HG02571 (cell line): ENCODE data around the gene EPHA1.

Experiments
- ATAC-seq: cut with Tn5 transposase; IDR thresholded peaks from one replicate; pipeline ENCODE4 v1.9.1; 2021; ENCODE audit warnings: mild to moderate bottlenecking, moderate library complexity; ENCODE audit not compliant: unreplicated experiment

The EPHA1 gene

DNA sequence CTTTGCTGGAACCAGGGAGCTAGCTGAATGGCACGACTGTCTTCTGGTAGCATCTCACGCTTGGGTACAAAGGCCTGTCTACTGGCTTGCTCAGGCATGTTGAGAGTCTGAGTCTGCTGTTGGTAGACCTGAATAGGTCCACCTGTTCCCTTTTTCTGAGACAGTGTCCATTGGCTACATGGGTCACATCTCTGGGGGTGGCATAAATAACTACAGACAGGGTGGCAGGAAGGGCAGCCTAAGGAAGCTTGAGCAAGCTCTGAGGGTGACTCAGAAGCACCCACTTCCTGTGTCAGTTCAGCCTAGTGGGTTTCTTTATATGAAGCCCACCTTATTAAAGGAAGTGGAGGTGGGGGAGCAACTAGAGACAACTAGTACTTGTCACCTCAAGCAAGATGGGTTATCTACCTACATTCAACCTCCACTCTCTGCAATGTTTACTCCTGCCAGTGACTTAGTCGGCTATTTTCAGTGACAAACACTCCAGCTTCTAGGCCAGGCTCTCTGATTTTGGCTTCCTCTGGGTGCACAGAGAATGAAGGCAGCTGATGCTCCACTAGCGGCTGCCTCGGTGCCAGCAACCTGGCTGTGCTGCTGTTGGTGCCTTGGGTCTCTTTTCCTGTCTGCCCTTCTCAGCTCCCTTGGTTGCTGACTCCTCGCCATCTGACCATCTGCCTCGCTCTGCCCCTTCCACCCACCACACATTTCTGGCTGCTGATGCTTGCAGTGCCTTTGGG, 33.2 kb downstream of the EPHA1 start:
- ATAC-seq = no peak

DNA sequence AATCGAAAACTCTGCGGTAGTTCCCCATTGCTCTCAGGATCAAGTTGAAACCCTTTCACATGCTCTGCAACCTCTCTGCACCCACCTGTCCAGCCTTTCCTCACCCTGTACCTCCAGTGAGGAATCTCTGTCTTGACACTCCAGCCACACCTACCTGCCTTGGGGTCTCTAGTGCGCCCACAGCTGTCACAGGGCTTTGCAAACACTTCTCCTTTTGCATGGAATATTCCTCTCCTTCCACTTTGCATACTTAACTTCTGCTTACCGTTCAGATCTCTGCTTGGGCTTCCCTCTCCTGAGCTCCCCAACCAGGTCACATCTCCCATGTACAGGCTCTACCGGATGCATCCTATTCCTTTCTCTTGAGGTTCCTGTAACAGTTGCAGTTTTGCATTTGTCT, 34.1 kb downstream of the EPHA1 start:
- ATAC-seq = no peak

DNA sequence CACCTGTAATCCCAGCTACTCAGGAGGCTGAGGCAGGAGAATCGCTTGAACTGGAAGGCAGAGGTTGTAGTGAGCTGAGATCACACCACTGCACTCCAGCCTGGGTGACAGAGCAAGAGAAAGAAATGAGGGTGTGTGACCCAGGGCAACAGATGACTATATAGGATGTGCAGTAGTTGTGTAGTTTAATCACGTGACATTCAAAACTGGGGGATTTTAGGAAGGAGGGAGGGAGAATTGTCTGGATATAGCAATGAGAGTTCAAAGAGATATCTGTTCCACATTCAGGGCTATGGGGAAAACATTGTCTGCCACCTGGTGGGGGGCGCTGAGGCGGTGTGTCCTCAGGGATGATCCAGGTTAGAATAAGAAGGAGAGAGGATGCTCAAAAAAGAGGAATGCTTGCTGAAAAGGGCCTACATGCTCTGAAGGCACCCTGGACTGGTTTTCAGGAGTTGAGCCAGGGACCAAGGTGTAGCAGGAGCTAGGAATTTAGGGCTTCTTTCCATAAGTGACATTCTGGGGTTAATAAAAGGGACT, 35.3 kb downstream of the EPHA1 start:
- no peak for ATAC-seq

DNA sequence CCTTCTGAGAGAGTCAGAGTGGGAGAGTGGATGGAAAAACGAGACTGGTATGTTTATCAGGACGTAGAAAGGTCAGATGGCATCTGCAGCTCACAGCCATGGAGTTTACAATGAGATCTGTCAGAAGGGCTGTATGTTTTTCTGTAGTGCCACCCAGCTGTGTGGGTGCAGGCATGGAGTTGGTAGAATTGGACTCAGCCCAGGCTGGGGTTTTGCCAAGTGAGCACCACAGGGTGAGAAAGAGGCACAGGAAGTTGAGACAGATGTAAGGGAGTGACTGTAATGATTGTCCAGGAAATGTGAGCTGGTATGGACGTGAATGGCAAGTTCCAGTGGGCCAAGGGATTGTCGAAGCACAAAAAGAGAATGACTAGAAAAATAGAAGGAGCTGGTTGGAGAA, 36.6 kb downstream of the EPHA1 start:
- no peak for ATAC-seq

DNA sequence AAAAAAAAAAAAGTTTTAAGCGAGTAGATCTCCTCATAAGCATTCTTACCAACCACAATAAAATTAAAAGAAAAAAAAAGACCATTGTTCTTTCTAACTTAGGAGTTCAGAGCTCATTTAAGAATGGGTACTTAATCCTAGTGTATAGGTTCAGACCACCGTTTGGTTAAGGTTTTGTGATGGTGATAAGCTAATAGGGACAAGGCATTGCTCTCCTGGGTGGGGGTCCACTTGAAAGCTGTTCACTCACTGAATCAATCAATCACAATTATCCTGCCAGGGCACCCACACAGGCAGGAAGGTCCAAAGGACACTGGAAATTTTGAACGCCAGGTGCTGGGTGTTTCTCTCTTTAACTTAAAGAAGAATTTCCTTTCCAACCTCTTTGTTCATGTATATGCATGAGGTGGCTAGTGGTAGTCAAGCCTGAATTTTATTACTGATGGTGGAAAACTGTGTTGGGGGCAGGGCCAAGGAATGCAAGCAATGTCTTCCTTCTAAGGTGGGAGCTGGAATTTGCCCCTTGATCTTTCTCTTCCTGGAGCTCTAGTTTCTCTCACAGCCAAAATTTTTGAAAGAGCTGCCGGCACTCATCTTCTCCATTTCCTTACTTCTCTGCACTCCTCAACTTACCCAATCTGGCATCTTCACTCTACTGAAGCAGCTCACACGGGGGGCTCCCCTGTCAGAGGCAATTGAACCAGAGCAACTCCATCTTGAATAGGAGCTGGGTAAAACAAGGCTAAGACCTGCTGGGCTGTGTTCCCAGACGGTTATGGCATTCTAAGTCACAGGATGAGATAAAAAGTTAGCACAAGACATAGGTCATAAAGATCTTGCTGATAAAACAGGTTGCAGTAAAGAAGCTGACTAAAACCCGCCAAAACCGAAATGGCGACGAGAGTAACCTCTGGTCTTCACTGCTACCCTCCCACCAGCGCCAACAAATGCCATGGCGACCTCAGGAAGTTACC, 38.7 kb downstream of the EPHA1 start:
- no peak for ATAC-seq

DNA sequence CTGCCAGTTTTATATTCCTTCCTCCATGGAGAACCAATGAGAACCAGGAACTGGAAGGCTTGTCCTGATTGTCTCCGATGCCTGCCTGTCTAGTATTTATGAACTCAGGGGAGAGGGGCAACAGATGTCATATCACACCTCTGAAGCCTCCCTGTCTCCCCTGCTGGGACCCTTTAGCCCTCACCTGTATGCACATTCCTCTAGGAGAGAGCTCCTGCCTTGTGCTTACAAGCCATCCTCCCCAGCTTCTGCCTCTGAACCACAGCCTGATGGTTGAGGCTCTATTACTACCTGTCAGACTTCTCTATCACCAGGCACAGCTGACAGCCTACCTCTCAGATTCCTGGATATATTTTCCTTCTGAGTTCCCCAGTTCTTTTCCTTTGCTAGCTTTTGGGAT, 40.3 kb downstream of the EPHA1 start:
- ATAC-seq = no peak

DNA sequence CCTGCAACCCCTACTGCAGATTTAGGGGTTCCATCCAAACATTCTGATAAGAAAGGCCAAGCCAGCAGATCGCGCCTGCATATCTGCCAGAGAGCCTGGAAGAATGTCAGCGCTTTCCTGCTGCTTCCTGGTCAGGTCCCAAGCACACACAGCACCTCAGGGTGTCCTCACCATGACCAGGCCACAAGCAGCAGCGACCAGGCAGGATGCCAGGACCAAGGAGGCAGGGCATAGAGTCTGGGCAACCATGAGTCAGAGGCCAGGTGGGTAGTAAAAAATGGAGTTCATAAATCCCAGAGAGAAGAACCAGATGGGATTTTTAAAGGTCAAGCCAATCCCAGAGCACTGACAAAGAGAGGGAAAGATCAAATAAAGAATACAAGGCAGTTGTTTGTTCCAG, 40.7 kb downstream of the EPHA1 start:
- no peak for ATAC-seq

DNA sequence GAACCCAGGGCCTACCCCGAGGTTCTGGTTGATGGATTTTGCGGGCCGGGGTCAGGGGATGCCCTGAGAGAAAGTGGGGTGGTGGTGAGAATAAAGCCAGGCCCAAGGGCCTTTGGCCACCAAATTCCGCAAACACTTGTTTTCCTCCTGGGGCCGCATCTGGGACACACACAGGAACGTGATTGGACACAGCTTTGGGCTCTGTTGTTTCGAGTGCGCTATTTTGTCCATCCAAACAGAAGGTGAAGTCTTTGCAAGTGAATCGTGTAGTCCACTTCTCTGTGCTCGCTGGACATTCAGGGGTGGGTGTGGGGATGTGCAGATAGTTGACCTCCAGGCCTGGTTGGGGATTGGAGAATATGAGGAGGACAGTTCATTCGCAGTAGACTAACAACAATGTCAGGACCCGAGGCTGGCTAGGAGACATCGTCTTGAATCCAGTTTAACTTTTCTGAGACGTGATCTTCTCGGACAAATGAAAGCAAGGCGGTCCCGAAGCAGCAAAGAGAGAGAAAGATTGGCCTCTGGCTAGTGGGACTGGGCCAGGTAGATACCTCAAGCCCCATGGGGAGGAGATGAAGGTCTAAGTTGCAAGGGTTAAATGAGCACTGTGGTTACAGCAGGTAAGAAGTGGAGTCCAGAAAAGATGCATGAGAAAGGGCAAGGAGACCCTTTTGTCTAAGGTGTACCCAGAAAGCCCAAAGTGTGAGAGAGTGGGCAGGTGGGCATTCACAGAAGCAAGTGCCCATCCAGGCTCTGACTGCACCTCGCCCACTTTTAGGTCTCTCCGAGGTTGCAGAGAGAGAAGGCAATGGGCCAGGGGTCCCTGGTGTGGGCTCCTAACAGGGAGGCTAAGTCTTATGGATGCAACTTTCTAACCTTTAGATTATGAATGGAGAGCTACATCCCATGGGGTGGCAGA, 45.4 kb downstream of the EPHA1 start:
- no peak for ATAC-seq

DNA sequence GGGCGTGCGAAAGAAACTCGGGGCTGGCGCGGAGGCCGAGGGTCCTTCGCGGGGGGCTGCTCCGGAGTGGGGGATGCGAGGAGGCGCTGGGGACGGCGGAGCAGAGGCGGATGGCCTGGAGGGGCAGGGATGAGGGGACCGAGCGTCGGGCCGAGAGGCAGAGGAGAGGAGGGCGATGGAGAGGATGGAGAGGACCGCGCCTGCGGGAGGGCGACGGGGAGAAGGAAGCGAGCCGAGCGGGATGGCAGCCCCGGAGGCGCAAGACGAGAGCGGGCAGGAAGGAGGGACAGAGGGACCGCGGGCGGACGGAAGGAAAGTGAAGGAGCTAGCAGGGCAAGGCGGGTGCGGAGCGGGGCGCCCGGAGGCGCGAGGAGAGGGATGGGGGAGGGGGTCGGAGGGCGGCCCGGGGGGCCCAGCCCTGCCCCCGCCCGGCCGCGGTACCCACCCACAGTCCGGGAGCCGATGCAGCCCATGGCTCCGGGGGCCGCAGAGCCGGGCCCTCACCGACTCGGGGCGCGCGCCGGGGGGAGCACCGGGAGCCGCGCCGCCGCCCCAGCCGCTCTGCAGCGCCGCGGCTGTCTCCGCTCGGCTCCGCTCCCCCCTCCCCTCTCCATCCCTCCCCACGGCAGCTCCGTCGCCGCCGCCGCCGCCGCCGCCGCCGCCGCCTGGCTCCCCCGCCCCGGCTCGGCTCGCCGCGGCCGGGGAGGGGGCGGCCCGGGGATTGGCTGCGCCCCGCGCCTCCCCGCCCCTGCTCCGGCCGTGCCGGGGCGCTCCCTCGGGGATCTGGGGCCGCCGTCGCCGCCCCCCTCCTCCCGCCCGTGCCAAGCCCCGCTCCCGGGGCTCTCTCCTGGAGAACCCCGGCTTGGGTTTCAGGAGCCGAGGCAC, 46.3 kb downstream of the EPHA1 start, which contains the start of gene FAM131B:
FAM131B (minus strand) TSS at position 583 of the 885 bp plus-strand sequence; CDS start at position 473, 110 bp downstream.
- no peak for ATAC-seq

DNA sequence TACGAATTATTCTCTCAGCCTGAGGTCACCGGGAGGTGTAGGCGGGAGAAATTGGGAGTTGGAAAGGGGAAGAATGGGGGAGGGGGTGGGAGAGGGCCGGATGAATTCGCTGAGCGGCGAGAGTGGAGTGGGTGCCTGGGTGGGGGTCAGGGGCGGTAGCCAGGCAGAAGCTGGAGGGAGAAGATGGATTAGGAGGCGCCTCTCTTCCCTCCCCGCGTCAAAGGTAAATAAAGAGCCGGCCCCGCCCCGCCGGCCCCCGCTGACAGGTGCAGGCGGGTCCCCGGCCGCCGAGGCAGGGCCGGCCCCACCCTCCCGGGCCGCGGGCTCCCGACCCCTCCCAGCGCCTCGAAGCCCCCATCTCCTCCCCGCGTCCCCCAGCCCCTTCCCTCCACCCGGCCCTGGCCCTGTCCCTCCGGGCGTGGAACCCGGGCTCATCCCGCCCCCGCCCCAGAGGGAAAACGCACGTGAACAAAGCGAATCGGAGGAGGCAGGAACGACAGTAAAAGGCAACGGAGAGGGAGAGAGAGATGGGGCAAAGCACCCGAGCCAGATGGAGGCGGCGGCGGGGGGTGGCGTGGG, 47.0 kb downstream of the EPHA1 start:
- no peak for ATAC-seq

DNA sequence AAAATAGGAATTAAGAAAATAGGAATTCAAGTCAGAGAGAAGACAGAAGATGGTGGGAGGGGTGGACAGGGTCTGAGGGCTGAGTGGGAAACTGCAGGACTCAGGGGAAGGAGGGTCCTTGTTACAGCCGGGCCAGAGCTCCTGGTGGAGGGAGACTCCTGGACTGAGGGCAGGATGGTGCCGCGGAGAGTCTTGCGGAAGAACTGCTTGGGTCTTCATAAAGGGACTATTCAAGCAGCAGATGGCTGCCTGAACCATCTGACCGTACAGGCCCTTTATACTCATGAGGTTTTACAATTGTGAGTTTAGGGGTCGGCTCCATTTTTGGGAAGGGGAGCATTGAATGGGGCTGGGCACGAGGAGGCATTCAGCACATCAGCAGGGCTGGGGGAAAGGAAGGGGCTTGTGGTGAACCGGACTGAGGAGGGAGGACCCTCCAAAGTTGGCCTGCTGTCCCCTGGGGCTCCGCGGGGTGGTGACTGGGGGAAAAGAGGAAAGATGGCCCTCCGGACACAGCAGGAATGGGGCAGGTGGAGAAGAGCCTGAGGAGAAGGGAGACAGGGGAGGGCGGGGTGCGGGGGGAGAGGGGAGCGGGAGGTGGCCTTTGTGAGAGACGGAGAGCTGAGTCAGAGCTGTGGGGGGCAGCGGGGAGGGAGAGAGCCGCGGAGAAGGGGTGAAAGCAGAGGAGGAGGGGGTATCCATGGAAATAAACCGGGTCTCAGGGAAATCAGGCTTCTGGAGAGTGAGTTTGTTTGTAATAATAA, 47.7 kb downstream of the EPHA1 start:
- no peak for ATAC-seq

DNA sequence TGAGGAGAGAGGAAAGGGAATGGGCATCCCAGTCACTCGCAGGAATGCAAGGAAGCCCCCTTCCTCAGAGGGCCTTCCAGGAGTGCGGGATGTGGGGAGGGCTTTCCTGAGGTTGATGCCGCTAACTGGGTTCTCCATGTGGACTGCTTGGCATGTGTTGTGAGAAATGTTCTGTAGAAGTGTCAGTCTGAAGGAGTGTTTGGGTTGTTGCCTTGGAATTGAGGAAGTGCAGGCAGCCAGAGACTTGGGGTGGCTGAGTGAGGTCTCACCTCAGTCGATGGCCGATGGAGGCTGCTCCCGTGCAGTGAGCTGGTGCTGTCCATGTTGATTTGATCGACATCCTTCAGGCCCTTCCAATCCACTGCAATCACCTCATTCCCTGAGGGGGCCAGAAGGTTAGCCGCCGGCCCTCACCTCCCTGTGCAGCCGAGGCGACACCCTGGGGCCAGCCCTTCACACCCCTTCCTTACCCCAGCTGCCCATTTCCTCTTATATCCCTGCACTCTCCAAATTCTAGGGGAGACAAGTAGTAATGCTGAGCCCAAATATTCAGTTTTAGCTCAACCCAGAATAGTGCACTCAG, 48.8 kb downstream of the EPHA1 start:
- no peak for ATAC-seq

DNA sequence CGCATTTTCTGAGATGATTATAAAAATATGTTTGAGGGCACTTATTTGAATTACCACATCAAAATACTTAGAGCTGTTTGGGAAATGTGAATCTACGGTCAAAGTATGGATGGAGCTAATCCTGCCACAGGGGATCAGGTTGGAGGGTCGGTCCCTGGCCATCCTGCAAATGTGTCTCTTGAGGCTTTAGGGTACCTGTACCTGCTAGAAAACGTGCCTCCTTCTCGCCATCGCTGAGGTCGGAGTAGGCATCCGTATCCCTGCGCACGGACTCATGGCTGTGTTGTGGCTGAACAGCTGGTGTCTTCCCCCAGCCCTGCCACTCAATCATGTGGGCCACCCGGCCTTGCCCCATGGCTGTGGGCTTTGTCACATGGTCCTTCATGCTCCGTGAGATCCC, 50.0 kb downstream of the EPHA1 start:
- ATAC-seq = no peak

DNA sequence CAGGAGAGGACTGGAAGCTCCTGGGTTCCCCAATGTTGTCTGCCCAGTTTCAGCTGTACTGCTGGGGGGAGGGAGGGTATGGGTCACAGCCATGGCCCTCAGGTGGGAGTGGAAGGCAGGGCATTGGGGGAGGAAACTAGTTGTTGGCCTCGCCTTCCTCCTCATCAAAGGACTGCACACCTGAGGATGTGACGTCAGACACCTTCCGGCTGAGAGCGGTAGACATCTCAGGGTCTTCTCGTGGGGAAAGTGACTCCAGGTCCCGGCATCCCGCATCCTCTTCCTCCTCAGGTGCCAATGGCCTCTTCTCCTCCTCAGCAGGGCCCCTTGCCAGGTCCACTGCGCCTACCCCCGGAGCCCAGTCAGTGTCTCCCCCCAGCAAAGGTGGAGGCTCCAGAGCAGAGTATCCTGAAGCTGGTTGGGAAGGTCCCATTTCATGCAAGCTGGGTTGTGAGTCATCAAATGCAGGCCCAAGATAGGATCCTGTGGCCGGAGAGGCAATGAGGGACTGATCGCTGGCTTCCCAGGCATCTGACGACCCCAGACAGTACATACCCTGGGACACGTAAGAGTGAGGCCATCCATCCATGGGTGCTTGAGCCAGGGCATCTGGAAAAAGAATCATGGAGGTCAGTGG, 52.1 kb downstream of the EPHA1 start:
- ATAC-seq = no peak

DNA sequence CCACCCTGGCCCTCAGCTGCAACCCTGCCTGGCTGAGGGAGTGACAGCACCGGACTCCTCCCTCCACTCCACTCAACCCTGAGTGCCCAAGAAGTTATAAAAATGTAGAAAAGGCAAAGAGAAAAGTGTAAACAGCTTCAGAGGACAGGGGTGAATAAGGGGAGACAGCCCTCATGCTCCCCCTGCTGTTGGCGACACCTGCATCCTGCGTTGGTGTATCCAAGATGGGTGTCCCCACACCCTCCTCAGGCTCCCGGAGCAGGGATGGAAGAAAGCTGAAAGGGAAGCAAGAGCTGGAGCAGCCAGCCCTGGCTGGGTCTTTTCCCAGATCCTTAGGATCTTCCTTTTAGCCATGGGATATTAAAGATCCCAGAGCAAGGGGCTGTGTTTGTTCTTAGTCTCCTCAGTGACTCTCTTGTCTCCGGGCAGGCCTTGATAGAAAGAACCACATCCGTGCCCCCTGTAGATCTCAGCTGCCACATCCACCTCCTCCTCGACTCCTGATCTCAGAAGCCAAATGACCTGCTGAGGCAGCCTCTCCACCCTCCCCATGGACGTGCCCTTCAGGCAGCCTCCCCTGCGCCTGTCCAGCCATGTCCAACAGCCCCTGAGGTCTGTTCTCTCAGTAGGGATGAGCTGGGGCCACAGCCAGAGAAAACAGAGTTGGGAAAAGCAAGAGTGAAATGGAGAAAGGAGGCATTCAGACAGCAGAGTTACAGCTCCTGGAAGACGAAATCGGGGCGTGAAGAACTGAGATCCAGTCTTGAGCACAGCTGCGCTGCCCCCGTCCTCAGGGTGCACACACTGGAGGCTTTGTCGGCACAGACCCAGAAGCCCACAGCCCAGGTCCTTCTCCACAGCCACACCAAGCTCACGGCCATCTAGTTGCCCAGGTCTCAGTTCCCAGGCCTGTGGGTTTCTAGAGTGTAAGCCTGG, 52.9 kb downstream of the EPHA1 start:
- ATAC-seq = no peak

DNA sequence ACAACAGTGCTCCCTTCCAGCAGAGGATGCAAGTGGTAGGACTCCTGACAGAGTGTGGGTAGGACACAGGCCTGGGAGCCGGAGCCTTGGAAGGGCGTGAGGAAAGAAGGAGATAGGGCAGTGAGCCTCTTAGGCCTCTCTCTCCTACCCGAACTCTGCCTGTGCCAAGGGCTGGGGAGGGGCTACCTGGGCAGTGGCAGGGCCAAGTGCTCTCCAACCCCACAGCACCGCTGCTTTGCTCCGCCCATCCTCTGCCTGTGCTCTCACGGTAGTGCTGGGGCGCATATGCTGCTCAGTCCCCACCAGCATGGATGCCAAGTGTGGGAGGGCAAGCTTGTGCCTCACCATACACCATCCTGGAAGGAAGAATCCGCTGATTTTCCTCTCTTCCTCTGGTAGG, 53.7 kb downstream of the EPHA1 start:
- ATAC-seq = no peak

DNA sequence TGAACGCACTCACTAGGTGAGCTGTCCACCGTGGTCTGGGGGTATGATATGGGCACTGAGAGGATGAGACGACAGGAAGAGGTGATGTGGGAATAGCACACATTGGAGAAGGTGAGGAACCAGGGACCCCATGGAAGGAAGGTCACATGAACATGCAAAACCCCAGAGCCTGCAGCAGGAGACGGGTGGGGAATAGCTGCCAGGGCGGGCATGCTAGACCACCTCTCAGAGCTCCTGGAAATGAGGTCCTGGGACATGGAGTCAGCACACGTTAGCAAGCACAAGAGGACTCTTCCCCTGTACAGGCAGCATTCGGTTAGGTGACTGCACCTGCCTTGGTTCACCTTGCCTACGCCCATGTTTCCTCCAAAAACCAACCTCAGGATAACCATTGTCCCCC, 54.3 kb downstream of the EPHA1 start:
- no peak for ATAC-seq
